Breast epithelium (tissue), 4 donors: ENCODE measurements around the gene PLA2G2F. TPM values are rescaled to one million over a fixed set of nuclear protein-coding genes. Genes with fewer than 3 reads are reported as not detected.

Source experiments
- DNase-seq, 2 donors: peaks; one replicate each; pipeline ENCODE4 v3.0.0-alpha.2; 2019; ENCODE audit warnings: low spot score in 2 of 2
- H3K27ac ChIP-seq, 2 donors: fragments of 200-600 bp; sonication (generic) in 1 of 2; one replicate each; pipeline ENCODE4 v1.5.1; 2016 to 2019; ENCODE audit warnings: mild to moderate bottlenecking in 1 of 2
- H3K27me3 ChIP-seq, 2 donors: fragments of 200-600 bp; sonication (generic) in 1 of 2; one replicate each; pipeline versions ENCODE4 v1.5.1 to v1.6.0; 2017 to 2019; ENCODE audit warnings: control low read depth in 1 of 2, mild to moderate bottlenecking in 1 of 2
- H3K36me3 ChIP-seq: fragments of 200-600 bp; one replicate; pipeline ENCODE4 v1.5.1; 2019
- H3K4me1 ChIP-seq, 2 donors: fragments of 200-600 bp; sonication (generic); one replicate each; pipeline ENCODE4 v1.5.1; 2016 to 2019; ENCODE audit warnings: control low read depth in 1 of 2
- H3K4me3 ChIP-seq, 3 donors: fragments of 200-600 bp; sonication (generic); 1 replicate in 2 of 3; 2 replicates in 1 of 3; pipeline ENCODE4 v1.5.1; 2016 to 2019; ENCODE audit warnings: mild to moderate bottlenecking in 3 of 3, moderate library complexity in 2 of 3
- H3K9me3 ChIP-seq, 2 donors: fragments of 200-600 bp; sonication (generic) in 1 of 2; one replicate each; pipeline ENCODE4 v1.5.1; 2016 to 2019; ENCODE audit warnings: control low read depth in 1 of 2
- CTCF ChIP-seq, 3 donors: fragments of 450-650 bp; IDR thresholded peaks; one replicate each; pipeline ENCODE4 v1.5.1; 2016 to 2017; ENCODE audit warnings: antibody characterized with exemption in 3 of 3, mild to moderate bottlenecking in 3 of 3, moderate library complexity in 3 of 3
- POLR2A ChIP-seq: fragments of 450-650 bp; IDR thresholded peaks from one replicate; pipeline ENCODE4 v1.6.1; 2016; ENCODE audit warnings: antibody characterized with exemption, mild to moderate bottlenecking, moderate library complexity
- POLR2AphosphoS5 ChIP-seq, 3 donors: sonication (generic); formaldehyde crosslinking; IDR thresholded peaks; one replicate each; pipeline ENCODE4 v1.6.1; 2017; ENCODE audit warnings: antibody characterized with exemption in 3 of 3
- intact Hi-C: fragments of 100-400 bp; cut with DNase I; formaldehyde crosslinking; loops from one replicate; pipeline ENCODE4 v1.15.1; 2023; ENCODE audit warnings: low total_unique reads
- total RNA-seq, 3 donors: library from RNA; depleted of rRNA; stranded (reverse); fragments of >200 nt; gene quantifications; one replicate each; pipeline ENCODE4 v1.1.0, GENCODE V29; 2016

The PLA2G2F gene
- total RNA-seq, 3 donors from 2014 or later: not detected

GRCh38 chr1:20174937-20175666 lies 36.0 kb downstream of the PLA2G2F start:
- TF ChIP-seq CTCF (IDR thresholded peaks at IDR 0.05) (no peak), POLR2A (no peak), POLR2AphosphoS5 (IDR thresholded peaks at IDR 0.05) (no peak)
- H3K27ac ChIP-seq: no peak overlapping the region

GRCh38 chr1:20178634-20179370 lies 39.7 kb downstream of the PLA2G2F start:
- Histone ChIP-seq H3K27ac (no peak overlapping the region), H3K27me3 (no peaks in the 10 kb centered on the region), H3K9me3 (no peaks in the 10 kb centered on the region), H3K4me3 (no peak overlapping the region), H3K4me1 (no peaks in the 10 kb centered on the region), H3K36me3 (no peaks in the 10 kb centered on the region)
- DNase-seq: no peak
- intact Hi-C loops: no loop called here
- no peak for TF ChIP-seq CTCF (IDR thresholded peaks at IDR 0.05)
- no peak for TF ChIP-seq POLR2AphosphoS5 (IDR thresholded peaks at IDR 0.05)
- no peak for TF ChIP-seq POLR2A

More at GRCh38 chr1:20174937-20175666, 36.0 kb downstream of the PLA2G2F start:
- Histone ChIP-seq H3K9me3 (no peaks in the 10 kb centered on the region), H3K4me3 (no peak overlapping the region), H3K27me3 (no peaks in the 10 kb centered on the region), H3K36me3 (no peaks in the 10 kb centered on the region), H3K4me1 (no peaks in the 10 kb centered on the region)
- intact Hi-C loops: no loop called here
- no peak for DNase-seq

- Histone ChIP-seq H3K36me3 (no peaks in the 10 kb centered on the region), H3K4me1 (no peaks in the 10 kb centered on the region), H3K9me3 (no peaks in the 10 kb centered on the region), H3K27ac (no peak overlapping the region), H3K4me3 (no peak overlapping the region), H3K27me3 (no peaks in the 10 kb centered on the region)
- intact Hi-C loops: no loop called here
- TF ChIP-seq POLR2AphosphoS5 (IDR thresholded peaks at IDR 0.05) (no peak), CTCF (IDR thresholded peaks at IDR 0.05) (no peak), POLR2A (no peak)
- DNase-seq: no peak
Measured at GRCh38 chr1:20179371-20180128, 40.4 kb downstream of the PLA2G2F start.

GRCh38 chr1:20180129-20180843 lies 41.2 kb downstream of the PLA2G2F start:
- no peak overlapping the region for H3K27ac ChIP-seq
- no peak for DNase-seq
- TF ChIP-seq POLR2A: no peak
- no peak for TF ChIP-seq CTCF (IDR thresholded peaks at IDR 0.05)
- TF ChIP-seq POLR2AphosphoS5 (IDR thresholded peaks at IDR 0.05): no peak
- H3K27me3 ChIP-seq: no peaks in the 10 kb centered on the region
- H3K9me3 ChIP-seq: no peaks in the 10 kb centered on the region
- H3K4me3 ChIP-seq: no peak overlapping the region
- intact Hi-C loops: no loop called here
- no peaks in the 10 kb centered on the region for H3K4me1 ChIP-seq
- no peaks in the 10 kb centered on the region for H3K36me3 ChIP-seq
